ENCODE measurements around the gene INPP5A.
A peak's percentile ranks its signal among the peaks of the same experiment; 100 is the strongest.

Gene INPP5A

DNA sequence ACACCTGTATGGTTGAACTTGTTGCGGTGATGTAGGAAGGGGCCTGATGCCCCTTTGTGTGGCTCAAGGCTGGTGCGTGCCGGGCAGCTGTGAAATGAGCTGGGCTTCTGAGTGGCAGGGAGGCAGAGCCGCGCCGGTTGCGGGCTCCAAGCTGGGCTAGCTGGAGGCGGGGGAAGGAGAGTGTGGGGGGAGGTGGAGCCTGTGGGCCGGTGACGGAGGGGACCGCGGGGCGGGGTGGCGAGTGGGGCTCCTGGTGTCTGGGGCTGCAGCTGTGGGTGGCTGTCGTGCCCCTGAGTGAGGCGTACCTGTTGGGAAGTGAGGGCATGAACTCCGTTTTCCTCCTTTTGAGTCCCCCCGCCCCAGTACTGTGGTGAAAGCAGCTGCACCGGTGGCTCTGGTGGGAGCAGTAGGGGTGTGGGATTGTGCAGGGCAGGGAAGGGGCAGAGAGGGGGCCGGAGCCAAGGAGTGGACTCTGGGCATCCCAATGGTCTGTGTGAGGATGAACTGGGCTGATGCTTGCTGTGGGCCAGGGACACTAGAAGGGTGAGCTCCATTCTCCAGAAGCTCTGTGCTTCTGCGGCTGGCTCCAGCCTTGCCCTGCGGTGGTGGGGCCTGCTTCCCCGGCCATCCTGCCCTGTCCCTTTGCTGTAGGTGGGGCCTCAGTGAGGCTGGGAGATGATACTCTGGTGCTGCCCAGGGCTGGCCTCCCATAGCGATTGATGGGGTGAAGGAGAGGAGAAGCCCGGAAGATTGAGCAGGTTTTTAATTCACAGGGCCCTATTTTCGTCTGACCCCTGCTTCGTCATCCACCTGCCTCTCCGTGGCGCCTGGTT is 41.7 kb downstream of the INPP5A start:
- peak overlapping the region; percentile 99; the same call in 1 of the 2 replicates for H3K27ac ChIP-seq
- TF ChIP-seq, protein P1, sequence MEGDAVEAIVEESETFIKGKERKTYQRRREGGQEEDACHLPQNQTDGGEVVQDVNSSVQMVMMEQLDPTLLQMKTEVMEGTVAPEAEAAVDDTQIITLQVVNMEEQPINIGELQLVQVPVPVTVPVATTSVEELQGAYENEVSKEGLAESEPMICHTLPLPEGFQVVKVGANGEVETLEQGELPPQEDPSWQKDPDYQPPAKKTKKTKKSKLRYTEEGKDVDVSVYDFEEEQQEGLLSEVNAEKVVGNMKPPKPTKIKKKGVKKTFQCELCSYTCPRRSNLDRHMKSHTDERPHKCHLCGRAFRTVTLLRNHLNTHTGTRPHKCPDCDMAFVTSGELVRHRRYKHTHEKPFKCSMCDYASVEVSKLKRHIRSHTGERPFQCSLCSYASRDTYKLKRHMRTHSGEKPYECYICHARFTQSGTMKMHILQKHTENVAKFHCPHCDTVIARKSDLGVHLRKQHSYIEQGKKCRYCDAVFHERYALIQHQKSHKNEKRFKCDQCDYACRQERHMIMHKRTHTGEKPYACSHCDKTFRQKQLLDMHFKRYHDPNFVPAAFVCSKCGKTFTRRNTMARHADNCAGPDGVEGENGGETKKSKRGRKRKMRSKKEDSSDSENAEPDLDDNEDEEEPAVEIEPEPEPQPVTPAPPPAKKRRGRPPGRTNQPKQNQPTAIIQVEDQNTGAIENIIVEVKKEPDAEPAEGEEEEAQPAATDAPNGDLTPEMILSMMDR (conservative IDR thresholded peaks at IDR 0.05), result no peak

GRCh38 chr10:132580143-132580542 is 42.6 kb downstream of the INPP5A start:
- TF ChIP-seq, protein P1 (conservative IDR thresholded peaks at IDR 0.05), result no peak
- no peak overlapping the region for H3K27ac ChIP-seq

DNA sequence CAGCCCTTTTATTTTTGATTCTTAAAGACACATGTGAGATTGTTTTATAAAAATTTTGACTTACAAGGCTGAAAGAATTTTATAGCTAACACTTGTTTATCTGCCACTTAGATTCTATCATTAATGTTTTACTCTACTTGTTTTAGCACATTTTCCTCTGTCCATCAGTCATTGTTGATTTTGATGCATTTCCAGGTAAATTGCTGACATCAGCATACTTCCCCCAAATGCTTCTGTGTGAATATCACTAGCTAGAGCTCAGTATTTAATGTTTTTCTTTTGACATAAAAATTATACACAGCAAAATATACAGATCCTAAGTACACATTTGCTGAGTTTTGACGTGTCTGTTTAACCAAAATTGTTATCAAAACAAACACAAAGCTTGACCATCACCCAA is 43.0 kb downstream of the INPP5A start:
- H3K27ac ChIP-seq, result no peak overlapping the region
- TF ChIP-seq, protein P1 (conservative IDR thresholded peaks at IDR 0.05), result no peak

DNA sequence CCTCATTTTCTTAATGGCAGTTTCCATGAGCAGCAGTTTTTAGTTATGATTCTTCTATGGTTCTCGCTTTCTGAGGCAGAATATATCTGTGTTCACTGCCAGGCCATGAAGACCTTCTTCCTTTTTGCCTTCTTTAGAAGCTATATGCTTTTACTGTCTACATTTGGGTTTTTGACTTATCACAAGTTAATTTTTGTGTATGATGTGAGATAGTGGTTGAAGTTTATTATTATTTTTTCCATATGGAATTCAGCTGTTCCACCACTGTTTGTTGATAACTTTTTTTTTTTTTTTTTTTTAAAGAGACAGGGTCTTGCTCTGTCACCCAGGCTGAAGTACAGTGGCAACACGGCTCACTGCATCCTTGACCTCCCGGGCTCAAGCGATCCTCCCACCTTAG is 44.5 kb downstream of the INPP5A start:
- no peak overlapping the region for H3K27ac ChIP-seq
- TF ChIP-seq, protein P1 (conservative IDR thresholded peaks at IDR 0.05), result no peak

DNA sequence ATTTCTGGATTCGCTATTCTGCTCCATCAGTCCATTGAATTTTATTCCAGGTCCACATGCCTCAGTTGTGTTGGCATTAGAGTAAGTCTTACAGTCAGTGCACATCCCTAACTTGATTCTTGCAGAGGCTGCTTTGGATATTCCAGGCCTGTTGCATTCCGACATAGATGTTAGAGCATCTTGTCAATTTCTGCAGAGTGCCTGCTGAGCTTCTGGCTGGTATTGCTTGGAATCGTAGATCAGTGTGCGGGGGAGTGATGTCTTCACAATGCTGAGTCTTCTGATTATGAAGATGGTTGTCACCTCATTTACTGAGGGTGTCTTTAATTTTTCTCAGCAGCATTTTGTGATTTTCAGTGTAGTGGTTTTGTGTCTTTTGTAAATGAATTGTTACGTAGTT is 45.2 kb downstream of the INPP5A start:
- H3K27ac ChIP-seq, result no peak overlapping the region
- TF ChIP-seq, protein P1 (conservative IDR thresholded peaks at IDR 0.05), result no peak

GRCh38 chr10:132583456-132583855 is 45.9 kb downstream of the INPP5A start:
- TF ChIP-seq, protein P1 (conservative IDR thresholded peaks at IDR 0.05), result no peak
- no peak overlapping the region for H3K27ac ChIP-seq

- TF ChIP-seq, protein P1 (conservative IDR thresholded peaks at IDR 0.05), result no peak
- no peak overlapping the region for H3K27ac ChIP-seq
These were observed 46.5 kb downstream of the INPP5A start for GRCh38 chr10:132584081-132584480.

Data from VCaP (cell line).